ENCODE measurements around the gene GIGYF2. TPM values are rescaled to one million over a fixed set of nuclear protein-coding genes. Genes with fewer than 3 reads are reported as not detected.

Gene GIGYF2, protein sequence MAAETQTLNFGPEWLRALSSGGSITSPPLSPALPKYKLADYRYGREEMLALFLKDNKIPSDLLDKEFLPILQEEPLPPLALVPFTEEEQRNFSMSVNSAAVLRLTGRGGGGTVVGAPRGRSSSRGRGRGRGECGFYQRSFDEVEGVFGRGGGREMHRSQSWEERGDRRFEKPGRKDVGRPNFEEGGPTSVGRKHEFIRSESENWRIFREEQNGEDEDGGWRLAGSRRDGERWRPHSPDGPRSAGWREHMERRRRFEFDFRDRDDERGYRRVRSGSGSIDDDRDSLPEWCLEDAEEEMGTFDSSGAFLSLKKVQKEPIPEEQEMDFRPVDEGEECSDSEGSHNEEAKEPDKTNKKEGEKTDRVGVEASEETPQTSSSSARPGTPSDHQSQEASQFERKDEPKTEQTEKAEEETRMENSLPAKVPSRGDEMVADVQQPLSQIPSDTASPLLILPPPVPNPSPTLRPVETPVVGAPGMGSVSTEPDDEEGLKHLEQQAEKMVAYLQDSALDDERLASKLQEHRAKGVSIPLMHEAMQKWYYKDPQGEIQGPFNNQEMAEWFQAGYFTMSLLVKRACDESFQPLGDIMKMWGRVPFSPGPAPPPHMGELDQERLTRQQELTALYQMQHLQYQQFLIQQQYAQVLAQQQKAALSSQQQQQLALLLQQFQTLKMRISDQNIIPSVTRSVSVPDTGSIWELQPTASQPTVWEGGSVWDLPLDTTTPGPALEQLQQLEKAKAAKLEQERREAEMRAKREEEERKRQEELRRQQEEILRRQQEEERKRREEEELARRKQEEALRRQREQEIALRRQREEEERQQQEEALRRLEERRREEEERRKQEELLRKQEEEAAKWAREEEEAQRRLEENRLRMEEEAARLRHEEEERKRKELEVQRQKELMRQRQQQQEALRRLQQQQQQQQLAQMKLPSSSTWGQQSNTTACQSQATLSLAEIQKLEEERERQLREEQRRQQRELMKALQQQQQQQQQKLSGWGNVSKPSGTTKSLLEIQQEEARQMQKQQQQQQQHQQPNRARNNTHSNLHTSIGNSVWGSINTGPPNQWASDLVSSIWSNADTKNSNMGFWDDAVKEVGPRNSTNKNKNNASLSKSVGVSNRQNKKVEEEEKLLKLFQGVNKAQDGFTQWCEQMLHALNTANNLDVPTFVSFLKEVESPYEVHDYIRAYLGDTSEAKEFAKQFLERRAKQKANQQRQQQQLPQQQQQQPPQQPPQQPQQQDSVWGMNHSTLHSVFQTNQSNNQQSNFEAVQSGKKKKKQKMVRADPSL (N-terminal part only)
- 58.5 and 139 TPM in 2 replicates for total RNA-seq (ENCODE audit: low replicate concordance)

DNA sequence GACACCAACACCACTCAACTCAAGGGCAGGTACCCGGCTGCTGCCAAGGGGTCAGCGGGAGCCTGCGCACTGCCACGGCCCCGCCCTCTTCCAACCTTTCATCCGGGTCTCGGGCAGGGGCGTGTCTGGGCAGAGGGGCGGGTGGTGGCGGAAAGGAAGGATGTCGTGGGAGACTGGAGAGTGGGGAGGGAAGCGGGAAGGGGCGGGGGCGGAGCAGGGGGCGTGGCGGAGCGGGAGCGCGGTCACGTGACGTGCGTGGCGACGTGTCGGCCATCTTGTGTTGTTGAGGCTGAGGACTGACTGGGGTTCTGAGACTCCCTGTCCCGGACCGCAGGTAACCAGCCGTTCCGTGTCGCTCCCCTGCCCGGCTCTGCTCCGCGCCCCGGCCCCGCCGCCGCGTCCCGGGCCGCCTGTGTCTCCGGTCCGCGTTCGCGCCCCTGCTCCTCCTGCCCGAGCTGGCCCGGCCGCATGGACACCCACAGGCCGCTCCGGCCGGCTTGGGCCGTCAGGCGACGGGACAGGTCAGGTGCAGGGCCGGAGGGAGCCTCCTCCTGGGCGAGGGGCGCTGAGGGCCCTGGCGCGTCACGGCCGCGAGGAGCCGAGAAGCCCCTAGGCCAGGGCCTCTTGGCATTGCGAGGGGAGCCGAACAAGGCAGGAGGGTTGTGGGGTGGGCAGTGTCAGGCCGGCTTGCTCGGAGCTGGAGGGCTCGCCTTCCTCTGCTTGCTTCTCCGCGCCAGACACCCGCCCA is at the start of gene GIGYF2:
Gene GIGYF2 (plus strand): TSS at position 273 of the 748 bp plus-strand sequence. CDS start 37,867 bp downstream, outside the sequence.
- peak; percentile 93 for DNase-seq (ENCODE audit: low read depth)
- TF ChIP-seq, protein P1, sequence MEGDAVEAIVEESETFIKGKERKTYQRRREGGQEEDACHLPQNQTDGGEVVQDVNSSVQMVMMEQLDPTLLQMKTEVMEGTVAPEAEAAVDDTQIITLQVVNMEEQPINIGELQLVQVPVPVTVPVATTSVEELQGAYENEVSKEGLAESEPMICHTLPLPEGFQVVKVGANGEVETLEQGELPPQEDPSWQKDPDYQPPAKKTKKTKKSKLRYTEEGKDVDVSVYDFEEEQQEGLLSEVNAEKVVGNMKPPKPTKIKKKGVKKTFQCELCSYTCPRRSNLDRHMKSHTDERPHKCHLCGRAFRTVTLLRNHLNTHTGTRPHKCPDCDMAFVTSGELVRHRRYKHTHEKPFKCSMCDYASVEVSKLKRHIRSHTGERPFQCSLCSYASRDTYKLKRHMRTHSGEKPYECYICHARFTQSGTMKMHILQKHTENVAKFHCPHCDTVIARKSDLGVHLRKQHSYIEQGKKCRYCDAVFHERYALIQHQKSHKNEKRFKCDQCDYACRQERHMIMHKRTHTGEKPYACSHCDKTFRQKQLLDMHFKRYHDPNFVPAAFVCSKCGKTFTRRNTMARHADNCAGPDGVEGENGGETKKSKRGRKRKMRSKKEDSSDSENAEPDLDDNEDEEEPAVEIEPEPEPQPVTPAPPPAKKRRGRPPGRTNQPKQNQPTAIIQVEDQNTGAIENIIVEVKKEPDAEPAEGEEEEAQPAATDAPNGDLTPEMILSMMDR (IDR thresholded peaks at IDR 0.05; ENCODE audit: insufficient read depth, low read length) = no peak
- H3K4me3 ChIP-seq (ENCODE audit: low read depth, low read length) = peak within 1 kb of the TSS; percentile 99

DNA sequence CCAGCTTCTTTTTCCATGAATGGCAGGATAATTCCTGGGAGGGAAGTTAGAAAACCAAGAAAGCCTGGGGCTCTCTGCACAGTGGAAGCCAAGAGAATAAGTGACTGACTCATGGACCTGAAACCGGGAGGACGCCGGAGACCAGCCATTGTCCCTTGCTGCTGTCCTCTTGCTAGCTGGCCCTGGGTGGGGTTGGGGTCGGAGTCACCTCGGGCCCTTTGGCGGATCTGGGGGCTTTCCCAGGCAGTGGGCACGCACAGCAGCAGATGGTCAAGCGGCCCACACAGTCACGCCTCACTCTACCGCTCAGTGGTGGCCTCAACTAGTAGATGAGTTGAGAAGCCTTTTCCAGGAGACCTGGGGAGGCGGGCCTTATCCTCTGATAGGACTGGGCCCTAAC is 48.1 kb upstream of the GIGYF2 start:
- TF ChIP-seq, protein P1 (IDR thresholded peaks at IDR 0.05; ENCODE audit: insufficient read depth, low read length) = no peak
- no peak overlapping the region for H3K4me3 ChIP-seq (ENCODE audit: low read depth, low read length)
- no peak for DNase-seq (ENCODE audit: low read depth)

DNA sequence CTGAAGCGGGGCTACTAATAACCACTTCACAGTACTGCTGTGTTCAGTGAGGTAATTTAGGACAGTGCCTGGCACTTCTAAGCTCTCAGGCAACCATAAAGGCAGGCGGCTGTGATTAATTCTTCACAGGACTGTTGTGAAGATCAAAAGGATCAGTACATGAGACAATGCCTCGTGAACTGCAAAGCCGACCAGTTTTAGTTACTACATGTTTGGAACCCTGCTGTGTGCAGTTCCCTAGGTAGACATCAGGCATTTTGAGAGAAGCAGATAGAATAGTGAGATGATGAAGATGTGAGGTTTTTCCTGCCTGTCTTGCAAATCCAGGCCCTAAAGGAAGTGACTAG is 44.7 kb upstream of the GIGYF2 start:
- TF ChIP-seq, protein P1 (IDR thresholded peaks at IDR 0.05; ENCODE audit: insufficient read depth, low read length) = no peak
- no peak overlapping the region for H3K4me3 ChIP-seq (ENCODE audit: low read depth, low read length)
- DNase-seq (ENCODE audit: low read depth) = no peak

DNA sequence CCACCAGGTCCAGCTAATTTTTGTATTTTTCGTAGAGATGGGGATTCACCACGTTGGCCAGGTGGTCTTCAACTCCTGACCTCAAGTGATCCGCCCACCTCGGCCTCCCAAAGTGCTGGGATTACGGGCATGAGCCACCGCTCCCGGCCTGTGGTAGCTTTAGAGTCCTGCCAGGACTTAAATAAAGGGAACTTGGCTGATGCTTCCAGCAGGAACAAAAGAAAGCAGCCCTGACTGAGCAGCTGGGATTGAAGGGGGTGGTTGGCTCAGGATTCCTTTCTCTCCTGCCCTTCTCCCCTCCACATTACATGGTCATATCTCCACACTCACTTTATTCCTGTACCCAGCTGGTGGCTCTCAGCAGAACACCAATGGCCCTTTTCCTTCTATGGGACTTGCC is 43.7 kb upstream of the GIGYF2 start:
- no peak overlapping the region for H3K4me3 ChIP-seq (ENCODE audit: low read depth, low read length)
- TF ChIP-seq, protein P1 (IDR thresholded peaks at IDR 0.05; ENCODE audit: insufficient read depth, low read length) = no peak
- DNase-seq (ENCODE audit: low read depth) = no peak

DNA sequence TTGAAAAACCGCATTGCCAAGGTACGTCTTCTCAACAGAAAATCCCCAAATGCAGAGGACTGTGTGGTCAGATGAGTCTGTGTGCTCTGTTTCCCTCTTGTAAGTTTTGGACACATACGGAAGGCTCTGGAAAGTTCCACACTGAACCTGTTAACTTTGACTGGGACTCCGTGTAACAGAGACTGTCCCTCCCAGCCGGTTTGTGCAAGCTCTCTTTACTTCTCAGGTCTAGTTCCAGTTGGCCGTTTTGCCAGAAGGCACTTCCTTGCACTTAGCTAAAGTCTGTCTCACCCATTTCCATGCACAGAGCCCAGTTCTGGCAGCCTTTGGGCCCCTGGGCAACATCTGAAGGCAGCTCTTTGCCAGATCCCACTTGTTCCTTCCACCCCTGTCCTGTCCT is 41.7 kb upstream of the GIGYF2 start:
- DNase-seq (ENCODE audit: low read depth) = no peak
- TF ChIP-seq, protein P1 (IDR thresholded peaks at IDR 0.05; ENCODE audit: insufficient read depth, low read length) = no peak
- no peak overlapping the region for H3K4me3 ChIP-seq (ENCODE audit: low read depth, low read length)
